Activated CD8-positive, alpha-beta memory T cell treated with anti-CD3 and anti-CD28 coated beads, Interleukin-2, amount 50 U/mL, for 24 hours (primary cell): Measurements from ENCODE around the gene ANKRD12.
"Not testable (repeated sequence)": the region's sequence is repeated elsewhere in the genome, so short reads cannot be mapped to it uniquely, and the experiment has no call there.

ENCODE experiments used
- DNase-seq: peaks from one replicate; pipeline ENCODE4 v3.0.0-alpha.2; 2020; ENCODE audit errors: extremely low read depth

Gene ANKRD12

DNA sequence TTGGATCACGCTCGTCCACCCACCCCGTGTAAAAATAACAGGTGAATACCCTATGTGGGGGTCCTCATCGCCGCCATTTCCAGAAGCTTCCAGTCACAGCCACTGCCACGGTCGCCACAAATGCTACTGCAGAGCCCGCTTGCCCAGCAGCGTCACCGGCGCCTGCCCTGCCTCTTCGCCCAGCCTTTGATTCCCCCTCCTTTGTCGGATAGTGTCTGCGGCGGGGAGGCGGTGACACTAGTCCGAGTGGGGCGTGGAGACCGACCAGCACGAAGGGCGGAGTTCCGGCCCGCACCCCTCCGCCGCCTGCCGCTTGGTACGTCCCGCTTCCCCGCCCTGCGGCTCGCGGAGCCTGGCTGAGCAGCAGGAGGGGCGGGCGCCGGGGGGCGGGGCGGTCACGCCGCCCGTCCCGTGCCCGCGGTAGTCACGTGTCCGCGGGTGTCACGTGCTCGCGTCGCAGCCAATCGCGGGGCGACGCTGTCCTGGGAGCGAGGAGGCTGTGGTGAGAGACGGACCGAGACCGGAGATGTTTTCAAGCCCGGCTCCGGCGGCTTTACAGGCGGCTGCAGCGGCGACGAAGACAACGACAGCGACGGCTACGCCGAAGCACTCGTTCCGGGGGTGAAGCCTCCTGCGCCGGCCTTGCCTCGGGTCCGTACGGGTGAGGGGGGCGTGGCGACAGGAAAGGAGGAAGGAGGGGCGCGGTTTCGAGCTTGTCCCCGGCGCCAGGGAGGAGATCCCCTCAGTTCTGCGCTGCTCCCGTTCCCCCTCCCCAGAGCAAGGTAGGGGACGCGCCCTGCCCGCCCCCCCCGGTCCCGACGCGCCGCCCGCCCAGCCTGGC lies at the start of gene ANKRD12:
Gene ANKRD12, plus strand, starts transcription at position 467 of the 841 bp plus-strand sequence. CDS start 45,652 bp downstream, outside the sequence.
- DNase-seq: peak; percentile 92

DNA sequence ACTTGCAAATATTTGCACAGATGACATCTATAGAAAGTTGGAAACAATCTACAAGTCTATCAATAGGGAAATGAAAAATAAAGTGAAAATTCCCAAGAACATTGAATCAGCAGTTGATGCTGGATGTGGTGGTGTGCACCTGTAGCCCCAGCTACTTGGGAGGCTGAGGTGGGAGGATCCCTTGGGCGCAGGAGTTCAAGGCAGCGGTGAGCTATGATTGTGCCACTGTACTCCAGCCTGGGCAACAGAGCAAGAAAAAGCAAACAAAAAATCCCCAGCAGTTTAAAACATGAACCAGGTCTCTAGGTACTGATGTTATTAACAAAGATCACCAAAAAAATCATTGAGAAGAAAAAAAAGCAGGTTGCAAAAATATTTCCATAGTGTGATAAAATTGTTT lies 49.4 kb upstream of the ANKRD12 start:
- no peak for DNase-seq

DNA sequence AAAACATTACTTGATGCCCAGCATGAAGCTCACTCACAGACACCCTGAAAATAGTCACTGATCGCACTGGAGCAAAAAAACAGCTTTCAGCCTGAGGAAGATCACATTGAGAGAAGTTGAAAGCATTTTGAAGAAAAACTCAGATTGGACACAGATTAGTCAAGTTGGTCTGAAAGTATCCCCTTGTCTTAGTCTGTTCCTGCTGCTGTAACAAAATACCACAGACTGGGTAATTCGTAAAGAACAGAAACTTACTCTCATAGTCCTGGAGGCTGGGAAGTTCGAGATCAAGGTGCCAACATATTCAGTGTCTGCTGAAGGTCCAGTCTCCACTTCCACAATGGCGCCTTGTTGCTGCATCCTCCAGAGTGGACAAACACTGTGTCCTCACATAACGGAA lies 48.3 kb upstream of the ANKRD12 start:
- DNase-seq: no peak

GRCh38 chr18:9088727-9089126 lies 47.9 kb upstream of the ANKRD12 start:
- DNase-seq: not testable (repeated sequence)

GRCh38 chr18:9090578-9090977 lies 46.0 kb upstream of the ANKRD12 start:
- DNase-seq: no peak

- no peak for DNase-seq
These were observed 45.5 kb upstream of the ANKRD12 start for GRCh38 chr18:9091066-9091476.

DNA sequence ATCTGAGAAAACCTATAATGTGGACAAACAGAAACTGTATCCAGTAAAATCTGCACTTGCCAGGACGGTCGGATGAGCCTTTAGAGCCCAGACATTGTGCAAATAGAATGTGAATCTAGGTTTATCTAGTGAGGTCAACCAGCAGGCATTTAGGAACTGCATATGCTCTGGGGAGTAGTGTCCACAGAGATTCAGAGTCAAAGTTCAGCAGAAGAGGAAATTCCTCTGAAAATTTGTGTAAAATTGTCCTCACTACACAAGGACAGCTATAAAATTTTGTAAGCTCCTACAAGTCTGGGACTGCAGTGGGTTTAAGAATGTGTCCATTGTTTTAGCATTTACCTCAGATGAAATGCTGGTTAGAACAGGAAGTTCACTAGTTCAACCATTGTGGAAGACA lies 43.9 kb upstream of the ANKRD12 start:
- DNase-seq: no peak

DNA sequence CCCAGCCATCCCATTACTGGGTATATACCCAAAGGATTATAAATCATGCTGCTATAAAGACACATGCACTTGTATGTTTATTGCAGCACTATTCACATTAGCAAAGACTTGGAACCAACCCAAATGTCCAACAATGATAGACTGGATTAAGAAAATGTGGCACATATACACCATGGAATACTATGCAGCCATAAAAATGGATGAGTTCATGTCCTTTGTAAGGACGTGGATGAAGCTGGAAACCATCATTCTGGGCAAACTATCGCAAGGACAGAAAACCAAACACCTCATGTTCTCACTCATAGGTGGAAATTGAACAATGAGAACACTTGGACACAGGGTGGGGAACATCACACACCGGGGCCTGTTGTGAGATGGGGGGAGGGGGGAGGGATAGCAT lies 43.5 kb upstream of the ANKRD12 start:
- DNase-seq: not testable (repeated sequence)

- DNase-seq: no peak
These were observed 42.0 kb upstream of the ANKRD12 start for GRCh38 chr18:9094307-9095226.

DNA sequence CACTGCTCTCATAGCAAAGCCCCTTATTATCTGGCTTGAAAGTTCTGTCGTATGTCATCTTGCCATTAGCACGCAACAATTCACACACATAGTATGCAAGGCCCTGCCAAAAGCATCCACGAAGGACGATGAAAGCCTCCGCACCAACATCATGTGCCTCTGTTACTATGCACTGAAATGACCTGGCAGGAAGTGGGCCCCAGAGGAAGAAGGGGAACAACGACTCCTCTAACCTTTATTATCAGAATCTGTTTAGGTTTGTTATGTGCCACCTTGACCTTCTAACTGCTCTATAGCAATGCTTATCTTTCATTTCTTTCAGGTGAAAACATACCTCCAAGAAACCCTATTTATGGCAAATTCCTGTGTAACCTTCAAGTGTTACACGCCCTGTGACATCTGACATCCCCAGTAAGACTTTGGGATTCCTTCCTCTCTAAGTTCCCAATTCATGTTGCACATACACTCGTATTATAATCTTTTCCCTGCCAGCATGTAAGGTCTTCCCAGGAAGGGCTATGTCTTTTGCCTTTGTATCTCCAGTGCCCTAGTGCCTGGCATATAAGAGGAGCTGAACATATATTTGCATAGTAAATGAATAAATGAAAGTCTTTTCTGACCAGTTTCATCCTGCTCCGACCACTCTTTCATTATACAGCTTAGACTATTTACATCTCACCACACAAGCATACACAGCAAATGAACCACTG lies 41.1 kb upstream of the ANKRD12 start:
- DNase-seq: no peak

GRCh38 chr18:9096007-9096371 lies 40.6 kb upstream of the ANKRD12 start:
- DNase-seq: no peak

- DNase-seq: no peak
These were observed 39.9 kb upstream of the ANKRD12 start for GRCh38 chr18:9096685-9097084.

DNA sequence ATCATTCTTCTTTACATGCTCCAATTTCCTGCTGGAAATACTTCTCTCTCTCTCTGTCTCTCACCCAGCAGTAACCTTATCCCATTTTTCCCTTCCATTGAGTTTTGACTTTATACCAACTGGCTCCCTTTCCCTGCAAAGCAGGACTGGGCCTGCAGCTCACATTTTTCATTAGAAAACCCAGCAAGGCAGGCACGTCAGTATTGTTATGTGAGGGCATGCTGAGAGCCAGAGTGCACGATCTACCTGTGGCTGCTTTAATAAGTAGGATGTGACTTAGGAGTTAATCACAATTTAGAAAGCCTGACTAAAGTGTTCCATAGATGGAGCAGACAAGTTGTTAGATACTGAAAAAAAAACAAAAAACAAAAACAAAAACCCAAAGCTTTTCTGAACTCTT lies 39.2 kb upstream of the ANKRD12 start:
- no peak for DNase-seq

- no peak for DNase-seq
These were observed 35.8 kb upstream of the ANKRD12 start for GRCh38 chr18:9100796-9101195.

DNA sequence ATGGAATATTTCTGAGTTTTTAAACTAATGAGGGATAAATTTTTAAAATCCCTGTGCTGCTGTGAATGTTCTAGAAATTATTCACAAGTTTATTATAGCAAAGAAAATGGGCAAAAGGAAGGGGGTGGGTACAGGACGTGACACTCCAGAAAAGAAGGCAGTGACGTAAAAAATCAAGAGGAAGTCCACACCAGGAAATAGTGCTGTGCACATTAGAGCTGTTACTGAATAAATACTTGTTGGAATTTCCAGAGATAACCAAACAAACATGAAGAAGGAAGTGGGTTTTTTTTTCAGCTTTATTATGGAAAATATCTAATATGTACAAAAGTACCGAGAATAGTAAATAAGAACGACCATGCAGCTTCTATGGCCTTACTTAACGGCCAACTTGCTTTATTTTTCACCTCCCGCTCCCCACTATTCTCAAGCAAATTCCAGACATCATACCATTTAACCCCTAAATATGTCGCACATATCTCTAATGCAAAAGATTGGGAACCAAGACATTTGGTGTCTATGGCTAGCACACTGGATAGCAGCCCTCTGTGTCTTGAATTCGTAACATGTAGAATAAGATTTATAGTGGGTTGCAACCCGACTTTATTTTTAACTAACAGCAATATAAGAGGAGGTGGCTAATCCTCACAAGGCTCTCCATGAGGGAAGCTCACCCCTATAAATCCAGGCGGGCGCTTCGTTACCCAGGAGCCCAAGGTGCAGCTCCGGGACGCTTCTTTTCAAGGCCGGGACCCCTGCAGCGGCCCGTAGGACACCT lies 34.7 kb upstream of the ANKRD12 start:
- DNase-seq: no peak

DNA sequence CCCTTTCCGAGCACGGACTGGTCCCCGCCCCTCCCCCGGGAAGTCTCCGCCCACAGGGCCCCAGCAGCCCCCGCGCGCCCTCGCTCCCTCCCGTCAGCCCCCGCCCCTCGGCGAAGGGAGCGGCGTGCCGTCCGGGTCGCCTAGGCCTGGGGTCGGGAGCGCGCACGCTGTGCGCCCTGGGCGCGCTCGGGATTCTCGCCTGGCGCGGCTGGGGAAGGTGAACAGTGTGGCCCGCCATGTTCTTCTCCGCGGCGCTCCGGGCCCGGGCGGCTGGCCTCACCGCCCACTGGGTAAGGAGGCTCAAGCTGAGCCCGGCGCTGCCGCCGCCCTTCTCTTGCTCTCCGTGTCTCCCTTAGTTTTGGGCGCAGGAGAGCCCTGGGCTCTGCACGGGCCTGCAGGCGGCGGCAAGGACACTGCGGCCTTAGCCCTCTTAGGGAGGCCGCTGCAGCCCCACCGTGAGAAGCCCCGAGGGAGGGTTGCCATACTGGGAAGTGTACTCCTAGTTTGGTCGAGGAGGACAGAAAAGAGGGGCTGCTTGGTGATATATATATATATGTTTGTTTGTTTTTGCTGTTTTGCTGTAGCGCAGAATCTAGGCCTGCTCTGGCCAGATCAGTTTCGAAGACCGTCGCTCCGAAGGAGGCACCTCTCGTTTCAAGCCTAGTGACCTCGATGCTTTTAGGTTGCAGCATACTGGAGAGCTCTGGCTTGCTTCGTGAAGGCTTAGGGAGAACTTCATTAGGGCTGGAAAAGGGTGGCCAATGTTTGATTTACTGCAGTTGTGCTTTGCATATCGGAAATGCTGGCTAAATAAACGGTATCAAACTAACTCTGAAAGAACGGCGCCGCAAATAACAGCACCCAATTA lies 33.8 kb upstream of the ANKRD12 start, which contains the start of gene NDUFV2:
Gene NDUFV2, plus strand, starts transcription at position 192 of the 868 bp plus-strand sequence. Its CDS starts 45 bp downstream, at position 237.
- DNase-seq: peak; percentile 91

DNA sequence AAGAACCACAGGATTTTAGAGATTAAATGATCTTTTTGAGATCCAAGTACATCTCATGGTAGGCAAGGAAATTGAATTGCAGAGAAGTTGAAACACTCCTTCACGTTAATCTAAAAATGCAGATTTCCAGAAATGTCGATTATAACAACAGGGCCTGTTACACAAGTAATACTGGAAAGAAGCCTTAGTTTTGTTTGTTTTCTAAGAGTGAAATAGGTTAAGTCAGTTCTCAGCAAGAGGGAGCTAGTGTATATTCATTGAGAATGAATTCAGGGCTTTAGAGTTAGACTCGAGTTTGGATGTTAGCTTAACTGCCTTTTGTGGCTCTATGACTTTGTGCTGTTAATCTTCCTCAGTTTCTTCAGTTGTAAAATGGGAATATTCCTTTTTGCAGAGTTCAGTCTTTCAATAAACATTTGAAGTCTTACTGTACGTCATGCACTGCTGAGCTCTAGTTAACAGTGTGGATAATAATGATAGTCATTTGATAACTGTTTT lies 33.2 kb upstream of the ANKRD12 start:
- DNase-seq: no peak

DNA sequence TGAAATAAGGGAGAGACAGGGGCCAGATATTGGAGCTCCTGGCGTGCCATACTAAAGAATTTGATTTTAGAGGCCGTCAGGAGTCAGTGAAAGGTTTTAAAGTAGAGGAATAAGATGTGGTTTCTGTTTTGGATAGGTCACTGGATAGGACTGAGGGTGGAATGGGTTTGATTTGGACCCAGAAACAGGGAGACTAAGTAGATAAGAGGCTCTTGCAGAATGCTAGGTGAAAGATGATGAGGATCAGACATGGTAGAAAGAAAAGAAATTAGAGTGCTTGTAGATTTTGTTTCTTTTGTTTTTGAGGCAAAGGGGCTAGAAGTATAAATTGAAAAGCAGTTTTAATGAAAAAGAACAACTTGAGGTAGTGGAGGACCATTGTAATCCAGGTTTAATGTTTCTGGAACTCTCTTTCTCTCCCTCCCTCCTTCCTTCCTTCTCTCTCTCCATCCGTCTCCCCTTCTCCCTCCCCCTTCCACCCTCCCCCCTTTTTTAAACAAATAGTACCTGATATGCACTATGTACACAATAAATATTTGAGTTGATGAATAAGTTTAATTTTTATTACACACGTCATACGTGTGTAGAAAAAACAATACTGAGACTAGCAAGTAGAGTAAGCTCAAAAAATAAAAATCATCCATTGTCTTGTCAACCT lies 32.2 kb upstream of the ANKRD12 start:
- no peak for DNase-seq

- DNase-seq: no peak
These were observed 31.2 kb upstream of the ANKRD12 start for GRCh38 chr18:9105420-9105819.
